OCI-LY7 (cell line): ENCODE results near the gene DCTN3. TPM values are rescaled to one million over a fixed set of nuclear protein-coding genes. Genes with fewer than 3 reads are reported as not detected.
A peak's percentile ranks its signal among the peaks of the same experiment; 100 is the strongest.

Source experiments
- BruUV-seq: library from RNA; stranded (reverse); fragments of 400-500 nt; replicated peaks from 2 replicates; lab custom pipeline; 2021; lab: Mats Ljungman, UMichigan
- CTCF ChIA-PET: fragments of 300-600 bp; sonication (Branson Sonifier 250); formaldehyde crosslinking; loops from one replicate; lab custom pipeline; 2022; ENCODE audit warnings: antibody characterized with exemption; ENCODE audit not compliant: unreplicated experiment; lab: Charles Lee
- POLR2A ChIA-PET: fragments of 300-600 bp; sonication (Branson Sonifier 250); formaldehyde crosslinking; loops from one replicate; lab custom pipeline; 2022; ENCODE audit warnings: antibody characterized with exemption; lab: Charles Lee
- DNase-seq: peaks from one replicate; pipeline ENCODE4 v3.0.0-alpha.2; 2015; ENCODE audit warnings: low spot score
- H2AFZ ChIP-seq: fragments of 200-600 bp; sonication (generic), shearing (Covaris generic); 2 replicates; pipeline ENCODE4 v1.6.1; 2014; ENCODE audit warnings: mild to moderate bottlenecking, antibody characterized with exemption, low read length, moderate library complexity
- H3K27ac ChIP-seq: fragments of 200-600 bp; sonication (generic); 2 replicates; pipeline ENCODE4 v1.5.1; 2014; ENCODE audit warnings: mixed run types, low read depth, mild to moderate bottlenecking, moderate library complexity, low read length, inconsistent platforms; ENCODE audit not compliant: poor library complexity, severe bottlenecking
- H3K36me3 ChIP-seq: fragments of 200-600 bp; sonication (generic); 2 replicates; pipeline ENCODE4 v1.6.1; 2014; ENCODE audit warnings: mild to moderate bottlenecking, antibody characterized with exemption, low read length, moderate library complexity, mixed read lengths; ENCODE audit not compliant: insufficient read depth
- H3K4me1 ChIP-seq: fragments of 200-600 bp; sonication (generic); 2 replicates; pipeline ENCODE4 v1.5.1; 2014; ENCODE audit warnings: mild to moderate bottlenecking, low read length; ENCODE audit not compliant: insufficient read depth, poor library complexity, severe bottlenecking
- H3K4me2 ChIP-seq: fragments of 200-600 bp; sonication (generic); 2 replicates; pipeline ENCODE4 v1.6.1; 2014; ENCODE audit warnings: mild to moderate bottlenecking, low read length
- H3K4me3 ChIP-seq: fragments of 200-600 bp; sonication (generic); 2 replicates; pipeline ENCODE4 v1.5.1; 2014; ENCODE audit warnings: mild to moderate bottlenecking, low read depth, low read length; ENCODE audit not compliant: poor library complexity, severe bottlenecking
- H3K79me2 ChIP-seq: fragments of 200-600 bp; sonication (generic); 2 replicates; pipeline ENCODE4 v1.6.1; 2016; ENCODE audit warnings: low read depth, mild to moderate bottlenecking, low read length, moderate library complexity, mixed read lengths; ENCODE audit not compliant: insufficient read depth
- H3K9me2 ChIP-seq: fragments of 200-600 bp; sonication (generic); 2 replicates; pipeline ENCODE4 v1.6.1; 2016; ENCODE audit warnings: mild to moderate bottlenecking, low read length, mixed read lengths; ENCODE audit not compliant: insufficient read depth
- H3K9me3 ChIP-seq: fragments of 200-600 bp; sonication (generic); 2 replicates; pipeline ENCODE4 v1.6.1; 2014; ENCODE audit warnings: mild to moderate bottlenecking, mixed run types, low read length, mixed read lengths
- H4K20me1 ChIP-seq: fragments of 200-600 bp; sonication (generic); 2 replicates; pipeline ENCODE4 v1.6.1; 2014; ENCODE audit warnings: mild to moderate bottlenecking, antibody characterized with exemption, low read length, moderate library complexity, mixed read lengths; ENCODE audit not compliant: insufficient read depth
- EZH2phosphoT487 ChIP-seq: fragments of 200-600 bp; sonication (generic); IDR thresholded peaks from 2 replicates; pipeline ENCODE4 v1.6.1; 2018; ENCODE audit warnings: low read depth, borderline replicate concordance, mild to moderate bottlenecking, mixed run types, antibody characterized with exemption, low read length, moderate library complexity, mixed read lengths
- intact Hi-C: fragments of 100-400 bp; cut with micrococcal nuclease; formaldehyde crosslinking; loops from one replicate; pipeline ENCODE4 v1.10.0; 2022; ENCODE audit not compliant: unreplicated experiment
- total RNA-seq, 2 experiments: library from RNA; depleted of rRNA in 1 of 2; stranded (reverse); fragments of >200 nt in 1 of 2; shearing (Covaris generic) in 1 of 2; gene quantifications; 2 replicates each; pipeline ENCODE4 v1.2.3, GENCODE V29; 2014 to 2022
- TF ChIP-seq, protein P1 (sequence below): fragments of 200-600 bp; sonication (generic); conservative IDR thresholded peaks from 2 replicates; pipeline ENCODE4 v1.5.1; 2014; ENCODE audit warnings: mild to moderate bottlenecking, antibody characterized with exemption, low read length, moderate library complexity, mixed read lengths

The DCTN3 gene
- total RNA-seq, 2 experiments from 2014 or later, result 79.7 to 84.2 TPM

DNA sequence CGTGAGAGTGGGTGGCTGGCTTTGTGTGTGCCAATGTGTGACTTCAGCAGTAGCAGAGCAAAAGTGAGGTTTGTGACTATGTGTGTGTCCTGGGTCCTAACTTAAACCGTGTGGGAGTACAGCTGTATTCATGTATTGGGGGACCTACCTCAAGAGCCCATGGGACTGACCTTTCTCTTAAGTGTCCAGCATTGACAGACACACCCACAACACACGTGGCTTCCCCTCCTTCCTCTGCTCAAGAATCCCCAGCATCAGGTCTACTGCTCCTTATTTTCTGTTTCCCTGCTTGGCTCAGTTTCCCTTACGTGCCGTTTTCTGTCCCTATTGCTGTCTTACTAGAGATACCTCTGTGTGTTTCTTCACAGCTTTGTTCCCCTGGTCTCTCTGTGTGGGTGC, 32.3 kb upstream of the DCTN3 start:
- Histone ChIP-seq H4K20me1 (no peaks in the 10 kb centered on the region), H3K9me3 (no peaks in the 10 kb centered on the region), H3K9me2 (no peaks in the 10 kb centered on the region), H3K4me1 (peaks cover 10% of the 10 kb centered on the region), H3K4me2 (no peak overlapping the region), H3K36me3 (peaks cover 23% of the 10 kb centered on the region), H3K4me3 (no peak overlapping the region), H3K27ac (no peak overlapping the region), H3K79me2 (peaks cover 5% of the 10 kb centered on the region; the same call in 1 of the 2 replicates), H2AFZ (no peak overlapping the region)
- intact Hi-C loops, result no loop called here
- TF ChIP-seq, protein P1, sequence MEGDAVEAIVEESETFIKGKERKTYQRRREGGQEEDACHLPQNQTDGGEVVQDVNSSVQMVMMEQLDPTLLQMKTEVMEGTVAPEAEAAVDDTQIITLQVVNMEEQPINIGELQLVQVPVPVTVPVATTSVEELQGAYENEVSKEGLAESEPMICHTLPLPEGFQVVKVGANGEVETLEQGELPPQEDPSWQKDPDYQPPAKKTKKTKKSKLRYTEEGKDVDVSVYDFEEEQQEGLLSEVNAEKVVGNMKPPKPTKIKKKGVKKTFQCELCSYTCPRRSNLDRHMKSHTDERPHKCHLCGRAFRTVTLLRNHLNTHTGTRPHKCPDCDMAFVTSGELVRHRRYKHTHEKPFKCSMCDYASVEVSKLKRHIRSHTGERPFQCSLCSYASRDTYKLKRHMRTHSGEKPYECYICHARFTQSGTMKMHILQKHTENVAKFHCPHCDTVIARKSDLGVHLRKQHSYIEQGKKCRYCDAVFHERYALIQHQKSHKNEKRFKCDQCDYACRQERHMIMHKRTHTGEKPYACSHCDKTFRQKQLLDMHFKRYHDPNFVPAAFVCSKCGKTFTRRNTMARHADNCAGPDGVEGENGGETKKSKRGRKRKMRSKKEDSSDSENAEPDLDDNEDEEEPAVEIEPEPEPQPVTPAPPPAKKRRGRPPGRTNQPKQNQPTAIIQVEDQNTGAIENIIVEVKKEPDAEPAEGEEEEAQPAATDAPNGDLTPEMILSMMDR, result no peak
- ChIA-PET POLR2A (no interaction called here), CTCF (no interaction called here)
- BruUV-seq, result no TSS peak
- DNase-seq, result no peak

DNA sequence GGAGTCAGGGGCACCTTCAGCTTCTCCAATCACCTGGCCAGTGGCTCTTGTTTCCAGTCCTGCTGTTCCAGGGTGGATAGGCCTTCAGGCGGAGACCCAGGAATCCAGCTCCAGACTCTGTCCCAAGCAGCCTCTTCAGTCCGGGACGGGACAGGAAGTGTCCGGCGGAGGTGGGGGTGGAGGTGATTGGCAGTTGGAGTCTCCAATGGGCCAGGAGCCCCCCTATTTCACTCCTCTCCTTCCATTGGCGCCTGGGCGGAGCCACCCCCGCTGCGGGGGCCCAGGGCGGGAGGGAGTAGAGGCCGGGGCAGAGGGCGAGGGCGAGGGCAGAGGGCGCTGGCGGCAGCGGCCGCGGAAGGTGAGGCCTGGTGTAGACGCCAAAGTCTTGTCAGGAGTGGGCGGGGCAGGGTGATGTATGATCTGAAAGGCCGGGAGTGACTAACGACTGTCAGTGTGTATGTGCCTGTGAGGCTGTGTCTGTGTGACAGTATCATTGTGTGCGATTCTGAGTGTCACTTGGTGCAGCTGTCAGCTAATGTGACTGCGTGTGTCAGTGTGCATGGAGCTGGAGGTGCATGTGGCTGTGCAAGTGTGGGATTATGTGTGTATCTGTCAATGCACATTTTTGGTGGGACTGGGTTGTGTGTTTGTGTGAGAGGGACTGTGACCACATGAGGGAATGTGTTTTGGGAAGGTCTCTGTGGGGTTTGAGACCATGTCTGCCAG, 31.7 kb upstream of the DCTN3 start, which contains the start of gene IL11RA:
Gene IL11RA (plus strand): TSS at position 310 of the 726 bp plus-strand sequence. CDS start 3,033 bp downstream, outside the sequence.
- Histone ChIP-seq H4K20me1 (no peaks in the 10 kb centered on the region), H3K36me3 (peaks cover 23% of the 10 kb centered on the region), H3K27ac (no peak within 1 kb of the TSS), H3K4me1 (peaks cover 14% of the 10 kb centered on the region), H3K4me2 (peak within 1 kb of the TSS; percentile 35; the same call in 1 of the 2 replicates), H3K79me2 (peaks cover 11% of the 10 kb centered on the region; the same call in 1 of the 2 replicates), H3K4me3 (no peak within 1 kb of the TSS), H3K9me2 (no peaks in the 10 kb centered on the region), H2AFZ (no peak within 1 kb of the TSS), H3K9me3 (no peaks in the 10 kb centered on the region)
- no peak for TF ChIP-seq EZH2phosphoT487
- TF ChIP-seq, protein P1, result no peak
- no TSS peak for BruUV-seq
- intact Hi-C loops, result no loop called here
- CTCF ChIA-PET, result no interaction called here
- POLR2A ChIA-PET, result interaction anchor here (1.1 kb wide), 1 partner anchor 15 kb away, joined by 3 read pairs; the partner anchor contains the start of gene SIGMAR1
- DNase-seq, result peak; percentile 33

DNA sequence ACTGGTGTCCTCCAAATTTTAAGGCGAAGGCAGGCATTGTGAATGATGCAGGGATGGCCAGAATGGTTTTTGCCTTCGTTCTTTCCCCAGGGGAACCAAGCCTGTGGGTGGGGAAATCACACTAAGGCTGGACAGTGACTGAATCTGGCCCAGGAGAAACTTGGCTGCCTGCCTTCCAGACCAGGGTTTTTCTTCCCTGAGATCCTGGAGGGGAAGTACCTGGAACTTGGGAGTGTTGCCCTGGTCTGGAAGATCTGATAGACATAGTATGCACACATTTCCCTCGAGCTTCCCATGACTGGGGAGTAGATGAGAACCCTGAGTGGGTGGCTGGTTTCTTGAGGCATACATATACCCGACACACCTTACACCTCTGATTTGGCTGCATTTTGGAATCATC, 31.0 kb upstream of the DCTN3 start:
- no TSS peak for BruUV-seq
- no peaks in the 10 kb centered on the region for H3K9me3 ChIP-seq
- ChIA-PET CTCF (no interaction called here), POLR2A (interaction anchor here (1.1 kb wide), 1 partner anchor 14 kb away, joined by 3 read pairs; the partner anchor contains the start of gene SIGMAR1)
- TF ChIP-seq, protein P1, result no peak
- H3K4me3 ChIP-seq, result no peak overlapping the region
- H3K27ac ChIP-seq, result no peak overlapping the region
- H3K4me1 ChIP-seq, result peaks cover 14% of the 10 kb centered on the region
- H3K36me3 ChIP-seq, result peaks cover 23% of the 10 kb centered on the region
- no peak overlapping the region for H2AFZ ChIP-seq
- H3K9me2 ChIP-seq, result no peaks in the 10 kb centered on the region
- intact Hi-C loops, result no loop called here
- H4K20me1 ChIP-seq, result no peaks in the 10 kb centered on the region
- peaks cover 11% of the 10 kb centered on the region; the same call in 1 of the 2 replicates for H3K79me2 ChIP-seq
- no peak overlapping the region for H3K4me2 ChIP-seq
- DNase-seq, result no peak
